Measurements from ENCODE around the gene TNK2. TPM values are rescaled to one million over a fixed set of nuclear protein-coding genes. Genes with fewer than 3 reads are reported as not detected.
"Not testable (repeated sequence)": the region's sequence is repeated elsewhere in the genome, so short reads cannot be mapped to it uniquely, and the experiment has no call there.

The TNK2 gene
- total RNA-seq, 2 donors from 2014 or later = 56.5 to 67.7 TPM

DNA sequence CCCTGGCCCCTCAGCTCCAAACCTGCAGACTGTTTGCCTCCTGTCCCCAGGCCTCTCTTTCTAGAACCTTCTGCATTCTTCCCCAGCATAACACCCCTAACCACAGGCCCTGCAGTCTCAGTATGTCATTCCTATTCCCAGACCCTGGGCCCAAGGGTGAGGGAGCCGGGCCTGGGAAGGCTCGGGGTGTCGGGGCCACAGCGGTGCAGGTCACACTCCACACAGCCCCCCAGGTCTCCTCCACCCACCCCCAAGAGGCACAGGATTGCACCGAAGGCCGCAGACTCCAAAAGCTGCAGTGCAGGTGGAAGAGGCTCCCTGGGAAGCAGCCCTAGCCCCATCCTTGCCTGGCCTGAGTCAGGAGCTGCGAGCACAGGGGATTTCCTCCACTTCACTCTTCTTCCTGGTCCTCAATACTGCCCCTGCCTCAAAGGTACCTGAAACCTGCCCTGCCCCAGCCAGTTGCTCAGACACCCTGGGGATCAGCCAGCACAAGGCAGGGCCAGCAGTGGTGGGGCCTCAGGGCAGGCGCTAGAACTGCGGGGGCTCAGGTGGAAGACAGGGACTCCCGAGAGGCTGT, 31.1 kb downstream of the TNK2 start:
- Mint-ChIP-seq H3K36me3 (ENCODE audit: low read depth) (peaks cover 19% of the 10 kb centered on the region), H3K27ac (peak overlapping the region; percentile 78), H3K27me3 (no peaks in the 10 kb centered on the region), H3K9me3 (no peaks in the 10 kb centered on the region), H3K4me3 (no peak overlapping the region), H3K4me1 (no peaks in the 10 kb centered on the region)
- ATAC-seq (replicated peaks) = no peak

DNA sequence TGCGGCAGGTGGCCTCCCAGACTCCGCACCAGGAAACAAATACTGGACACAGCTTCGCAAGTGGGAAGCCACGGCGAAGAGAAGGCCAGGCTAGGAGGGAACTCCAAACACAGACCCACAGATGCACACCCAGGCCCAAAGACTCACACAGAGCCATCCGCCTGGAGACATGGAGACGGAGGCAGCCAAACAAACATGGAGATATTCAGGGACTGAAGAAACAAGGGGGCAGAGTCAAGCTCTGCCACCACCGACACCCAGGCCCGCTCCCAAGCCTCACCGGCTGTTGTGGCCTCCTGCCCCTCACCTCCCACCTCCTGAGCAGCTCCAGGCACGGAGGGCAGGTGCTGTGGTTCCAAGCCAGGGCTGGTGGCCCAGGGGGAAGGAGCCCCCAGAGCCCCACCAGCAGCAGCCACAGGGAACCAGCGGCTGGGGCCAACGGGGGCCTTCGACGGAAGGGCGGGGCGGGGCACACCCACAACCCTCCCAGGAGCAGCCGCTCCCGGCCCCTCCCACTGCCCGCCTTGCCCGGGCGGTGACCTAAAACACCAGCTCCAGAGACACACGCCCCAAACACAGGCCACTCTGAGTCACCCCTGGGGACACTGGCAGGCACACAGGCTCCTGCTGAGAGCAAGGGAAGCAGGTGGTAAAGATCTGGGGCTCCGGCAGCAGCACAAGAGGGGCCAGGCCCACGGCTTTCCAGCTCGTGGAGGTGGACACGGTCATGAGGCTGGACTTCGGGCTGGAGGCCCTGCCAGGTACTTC, 31.9 kb downstream of the TNK2 start:
- peak; percentile 98 for ATAC-seq (replicated peaks)
- no peak overlapping the region for H3K4me3 Mint-ChIP-seq

DNA sequence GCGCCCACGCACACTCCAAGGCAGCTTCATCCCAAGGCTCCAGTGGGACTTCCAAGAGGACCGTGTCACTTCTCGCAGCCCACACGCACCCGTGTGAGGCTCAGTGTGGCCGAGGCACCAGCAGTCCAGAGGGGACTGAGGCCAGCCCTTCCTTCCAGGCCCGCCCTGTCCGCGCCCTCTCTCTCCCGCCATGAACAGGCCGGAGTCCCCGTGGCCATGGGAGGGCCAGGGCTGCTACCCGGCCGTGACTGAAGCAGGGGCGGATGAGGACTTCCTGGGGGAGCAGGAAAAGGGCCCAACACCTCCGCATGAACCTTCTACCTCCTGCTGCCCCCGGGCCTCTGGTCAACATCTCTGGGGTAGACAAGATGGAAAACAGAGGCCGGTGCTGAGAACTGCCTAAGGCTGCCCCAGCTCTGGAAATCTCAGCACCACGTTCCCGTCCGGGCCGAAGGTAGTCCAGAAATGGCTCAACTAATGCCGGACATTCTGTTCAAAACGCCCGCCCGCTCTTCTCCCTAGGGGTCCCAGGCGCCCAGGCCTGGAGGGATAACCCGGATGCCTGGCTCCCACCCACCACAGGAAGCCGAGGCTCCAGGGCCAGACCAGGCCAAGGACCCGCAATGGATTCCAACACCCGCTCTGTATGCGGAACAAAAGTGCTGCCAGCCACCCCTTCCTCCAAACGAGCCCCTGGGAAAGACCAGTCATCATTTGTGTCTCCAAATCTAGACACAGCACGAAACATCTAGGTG, 32.7 kb downstream of the TNK2 start:
- no peak for ATAC-seq (replicated peaks)
- no peaks in the 10 kb centered on the region for H3K4me1 Mint-ChIP-seq
- H3K36me3 Mint-ChIP-seq (ENCODE audit: low read depth) = peaks cover 13% of the 10 kb centered on the region
- no peaks in the 10 kb centered on the region for H3K27me3 Mint-ChIP-seq
- H3K27ac Mint-ChIP-seq = peak overlapping the region; percentile 59
- H3K9me3 Mint-ChIP-seq = no peaks in the 10 kb centered on the region
- H3K4me3 Mint-ChIP-seq = no peak overlapping the region

More for the DNA sequence above, 31.9 kb downstream of the TNK2 start:
- H3K27ac Mint-ChIP-seq = peak overlapping the region; percentile 59
- no peaks in the 10 kb centered on the region for H3K27me3 Mint-ChIP-seq
- no peaks in the 10 kb centered on the region for H3K4me1 Mint-ChIP-seq
- H3K36me3 Mint-ChIP-seq (ENCODE audit: low read depth) = peaks cover 13% of the 10 kb centered on the region
- no peaks in the 10 kb centered on the region for H3K9me3 Mint-ChIP-seq

DNA sequence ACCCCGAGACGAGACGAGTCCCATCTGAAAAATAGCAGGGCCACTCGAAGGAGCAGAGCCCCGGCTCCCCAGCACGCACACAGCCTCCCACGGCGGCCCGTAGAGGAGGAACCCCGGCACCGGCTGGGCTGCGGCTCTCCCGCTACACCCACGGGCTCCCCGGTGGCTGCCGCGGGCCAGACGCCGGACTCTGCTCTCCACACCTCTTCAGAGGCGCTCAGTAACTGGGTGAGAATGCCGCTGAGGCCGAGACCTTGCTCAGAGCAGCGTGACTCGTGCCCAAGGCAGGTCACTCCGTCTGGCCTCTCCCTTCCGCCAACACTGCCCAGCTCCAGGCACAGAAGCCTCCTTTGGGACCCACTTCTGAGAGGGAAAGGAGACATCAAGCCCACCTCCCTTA, 34.4 kb downstream of the TNK2 start:
- no peak for ATAC-seq (replicated peaks)

DNA sequence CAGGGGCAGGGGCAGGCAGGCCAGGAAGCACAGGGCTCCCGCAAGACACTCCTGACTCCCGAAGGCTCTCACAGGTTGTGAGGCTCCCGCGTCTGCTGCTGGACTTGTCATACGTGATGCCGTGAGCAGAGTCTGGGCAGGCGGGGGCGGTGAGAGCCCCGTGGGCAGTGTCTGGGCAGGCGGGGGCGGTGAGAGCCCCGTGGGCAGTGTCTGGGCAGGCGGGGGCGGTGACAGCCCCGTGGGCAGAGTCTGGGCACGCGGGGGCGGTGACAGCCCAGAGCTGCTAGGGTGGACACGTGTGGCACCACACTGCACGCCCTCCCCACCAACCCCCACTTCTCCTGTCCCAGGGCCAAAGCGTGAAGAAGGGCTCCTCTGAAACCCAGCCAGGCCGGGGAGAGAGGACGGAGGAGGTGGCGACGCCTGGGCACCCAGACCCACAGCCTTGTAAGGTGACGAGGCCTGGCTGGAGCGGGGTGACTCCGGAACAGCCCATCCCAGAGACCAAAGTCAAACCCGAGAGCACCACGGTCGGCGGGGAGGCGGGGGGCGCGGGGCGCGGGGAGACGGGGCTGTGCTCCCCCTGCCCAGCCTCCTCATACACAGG, 35.0 kb downstream of the TNK2 start:
- H3K4me3 Mint-ChIP-seq = no peak overlapping the region

More for the DNA sequence above, 34.4 kb downstream of the TNK2 start:
- no peaks in the 10 kb centered on the region for H3K9me3 Mint-ChIP-seq
- H3K36me3 Mint-ChIP-seq (ENCODE audit: low read depth) = peaks cover 14% of the 10 kb centered on the region
- H3K27me3 Mint-ChIP-seq = no peaks in the 10 kb centered on the region
- H3K4me1 Mint-ChIP-seq = no peaks in the 10 kb centered on the region
- H3K27ac Mint-ChIP-seq = no peak overlapping the region
- H3K4me3 Mint-ChIP-seq = no peak overlapping the region

DNA sequence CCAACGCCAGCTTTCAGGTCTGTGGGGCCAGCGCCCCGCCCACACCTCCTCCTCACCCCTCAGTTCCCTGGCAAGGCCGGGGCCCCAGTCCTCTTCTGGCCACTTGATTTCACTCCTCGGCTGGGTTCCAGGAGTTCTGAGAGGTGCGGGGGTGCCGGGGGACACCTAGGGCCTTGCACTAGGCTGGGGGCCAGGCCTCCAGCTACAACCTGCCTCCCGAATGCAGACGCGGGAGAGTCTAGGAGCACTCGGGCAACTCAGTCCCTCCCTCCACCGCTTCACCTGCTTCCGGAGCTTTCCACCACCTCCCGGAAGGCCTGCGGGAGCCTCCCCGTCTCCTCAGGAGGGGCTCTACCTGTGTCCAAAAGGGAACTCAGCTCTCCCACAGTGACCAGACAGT, 35.6 kb downstream of the TNK2 start:
- Mint-ChIP-seq H3K4me1 (no peaks in the 10 kb centered on the region), H3K4me3 (no peak overlapping the region), H3K9me3 (no peaks in the 10 kb centered on the region), H3K36me3 (ENCODE audit: low read depth) (peaks cover 13% of the 10 kb centered on the region), H3K27ac (no peak overlapping the region), H3K27me3 (no peaks in the 10 kb centered on the region)
- no peak for ATAC-seq (replicated peaks)

More for the DNA sequence above, 35.0 kb downstream of the TNK2 start:
- ATAC-seq (replicated peaks) = no peak
- Mint-ChIP-seq H3K27ac (no peak overlapping the region), H3K4me1 (no peaks in the 10 kb centered on the region), H3K27me3 (no peaks in the 10 kb centered on the region), H3K36me3 (ENCODE audit: low read depth) (peaks cover 13% of the 10 kb centered on the region), H3K9me3 (no peaks in the 10 kb centered on the region)

DNA sequence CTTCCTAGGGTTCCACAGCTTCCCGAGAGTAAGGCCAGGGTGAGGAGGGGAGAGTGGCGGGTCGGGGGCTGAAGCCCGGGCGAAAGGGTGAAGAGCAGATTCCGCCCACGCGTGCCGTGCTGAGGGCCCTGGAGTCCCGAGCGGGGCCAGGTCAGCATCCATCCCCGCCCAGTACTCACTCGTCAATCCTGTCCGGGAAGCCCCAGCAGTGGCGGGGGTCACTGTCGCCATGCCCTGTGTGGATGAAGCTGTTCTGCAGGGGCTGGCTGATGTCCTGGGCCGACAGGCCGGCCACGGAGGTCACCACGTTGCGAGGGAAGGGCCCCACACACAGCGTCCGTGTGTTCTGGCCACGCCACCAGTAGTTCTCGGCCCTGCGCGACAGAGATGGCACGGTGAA, 36.3 kb downstream of the TNK2 start:
- H3K27me3 Mint-ChIP-seq = no peaks in the 10 kb centered on the region
- H3K36me3 Mint-ChIP-seq (ENCODE audit: low read depth) = peaks cover 8% of the 10 kb centered on the region
- H3K4me1 Mint-ChIP-seq = no peaks in the 10 kb centered on the region
- H3K9me3 Mint-ChIP-seq = no peaks in the 10 kb centered on the region
- H3K27ac Mint-ChIP-seq = no peak overlapping the region
- ATAC-seq (replicated peaks) = no peak
- H3K4me3 Mint-ChIP-seq = no peak overlapping the region

DNA sequence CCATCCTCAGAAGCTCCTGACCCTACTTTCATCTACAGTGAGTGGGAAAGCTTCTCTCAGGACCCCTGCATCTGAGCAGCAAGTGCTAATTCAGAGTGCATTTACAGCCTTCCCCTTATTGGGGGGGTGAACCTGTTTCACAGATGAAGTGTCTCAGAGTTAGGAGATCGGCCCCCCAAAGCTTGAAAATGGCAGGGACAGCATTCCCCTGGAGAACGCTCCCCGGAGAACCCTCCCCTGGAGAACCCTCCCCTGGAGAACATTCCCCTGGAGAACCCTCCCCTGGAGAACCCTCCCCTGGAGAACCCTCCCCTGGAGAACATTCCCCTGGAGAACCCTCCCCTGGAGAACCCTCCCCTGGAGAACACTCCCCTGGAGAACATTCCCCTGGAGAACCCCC, 36.7 kb downstream of the TNK2 start:
- not testable (repeated sequence) for H3K36me3 Mint-ChIP-seq (ENCODE audit: low read depth); H3K4me1 Mint-ChIP-seq; H3K27ac Mint-ChIP-seq; H3K9me3 Mint-ChIP-seq; H3K4me3 Mint-ChIP-seq; ATAC-seq (replicated peaks); H3K27me3 Mint-ChIP-seq

DNA sequence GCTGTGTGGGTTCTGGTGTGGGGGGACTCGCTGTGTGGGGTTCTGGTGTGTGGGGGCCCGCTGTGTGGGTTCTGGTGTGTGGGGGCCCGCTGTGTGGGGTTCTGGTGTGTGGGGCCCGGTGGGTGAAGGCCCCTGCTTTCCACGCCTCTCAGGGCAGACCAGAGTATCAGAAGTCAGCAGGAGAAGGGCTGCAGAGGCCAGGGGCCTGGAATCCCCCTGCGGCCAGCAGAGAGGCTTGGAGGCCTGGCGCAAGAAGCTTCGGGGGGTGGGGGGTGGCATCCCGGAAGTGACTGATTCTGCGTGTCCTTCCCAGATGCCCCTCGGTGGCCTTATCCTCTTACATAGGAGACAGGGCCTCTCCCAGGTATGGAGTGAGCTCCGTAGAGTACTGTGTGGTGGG, 37.4 kb downstream of the TNK2 start:
- H3K27me3 Mint-ChIP-seq = no peaks in the 10 kb centered on the region
- H3K27ac Mint-ChIP-seq = no peak overlapping the region
- peaks cover 7% of the 10 kb centered on the region for H3K36me3 Mint-ChIP-seq (ENCODE audit: low read depth)
- ATAC-seq (replicated peaks) = no peak
- no peaks in the 10 kb centered on the region for H3K9me3 Mint-ChIP-seq
- H3K4me1 Mint-ChIP-seq = no peaks in the 10 kb centered on the region
- no peak overlapping the region for H3K4me3 Mint-ChIP-seq

DNA sequence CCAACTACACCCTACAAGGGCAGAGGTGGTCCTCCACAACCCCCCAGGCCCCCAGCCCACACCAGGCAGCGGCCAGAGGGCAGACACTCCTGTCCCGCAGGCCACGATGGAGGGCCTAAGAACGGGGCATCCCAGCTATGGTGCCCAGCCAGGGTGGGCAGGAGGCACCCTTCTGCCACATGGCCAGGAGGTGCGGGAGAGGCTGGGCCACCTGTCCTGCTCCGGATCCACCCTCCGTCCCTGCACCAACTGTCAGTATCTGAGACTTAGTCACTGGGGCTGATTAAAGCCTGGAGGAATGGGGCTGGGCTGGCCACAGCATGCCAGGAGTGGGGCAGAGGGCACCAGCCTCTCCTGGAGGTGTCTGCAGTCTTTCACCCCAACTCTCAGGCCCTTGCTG, 37.9 kb downstream of the TNK2 start:
- H3K4me3 Mint-ChIP-seq = no peak overlapping the region
- no peak overlapping the region for H3K27ac Mint-ChIP-seq
- peaks cover 11% of the 10 kb centered on the region for H3K36me3 Mint-ChIP-seq (ENCODE audit: low read depth)
- no peak for ATAC-seq (replicated peaks)
- no peaks in the 10 kb centered on the region for H3K27me3 Mint-ChIP-seq
- no peaks in the 10 kb centered on the region for H3K9me3 Mint-ChIP-seq
- H3K4me1 Mint-ChIP-seq = no peaks in the 10 kb centered on the region

DNA sequence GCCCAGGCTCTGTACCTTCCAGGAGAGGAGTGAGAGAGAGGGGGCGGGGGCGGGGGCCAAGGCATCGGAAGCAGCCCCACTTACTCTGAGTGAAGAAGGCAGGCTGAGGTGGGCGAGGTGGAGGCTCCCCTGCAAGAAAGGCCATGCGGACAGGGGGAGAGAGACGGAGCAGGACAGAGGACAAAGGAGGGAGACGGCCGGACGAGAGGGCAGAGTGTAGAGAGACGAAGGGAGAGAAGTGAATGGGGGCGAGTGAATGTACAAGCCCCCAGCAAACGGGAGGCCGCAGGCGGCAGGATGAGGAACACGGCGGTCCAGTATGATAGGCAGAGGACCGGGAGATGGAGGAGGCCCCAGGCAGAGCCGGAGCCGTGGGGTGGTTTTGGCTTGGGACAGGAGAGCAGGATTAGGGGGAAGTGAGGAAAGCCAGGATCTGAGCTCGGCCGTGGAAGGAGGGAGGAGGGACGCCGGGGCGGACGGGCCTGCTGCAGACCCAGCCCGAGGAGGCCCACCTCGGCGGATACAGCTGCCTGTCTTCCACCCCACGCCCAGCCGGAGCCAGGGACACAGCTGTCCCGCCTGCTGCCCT, 38.8 kb downstream of the TNK2 start:
- no peak for ATAC-seq (replicated peaks)
- H3K9me3 Mint-ChIP-seq = no peaks in the 10 kb centered on the region
- no peak overlapping the region for H3K27ac Mint-ChIP-seq
- peaks cover 14% of the 10 kb centered on the region for H3K36me3 Mint-ChIP-seq (ENCODE audit: low read depth)
- H3K4me3 Mint-ChIP-seq = no peak overlapping the region
- no peaks in the 10 kb centered on the region for H3K4me1 Mint-ChIP-seq
- H3K27me3 Mint-ChIP-seq = no peaks in the 10 kb centered on the region

DNA sequence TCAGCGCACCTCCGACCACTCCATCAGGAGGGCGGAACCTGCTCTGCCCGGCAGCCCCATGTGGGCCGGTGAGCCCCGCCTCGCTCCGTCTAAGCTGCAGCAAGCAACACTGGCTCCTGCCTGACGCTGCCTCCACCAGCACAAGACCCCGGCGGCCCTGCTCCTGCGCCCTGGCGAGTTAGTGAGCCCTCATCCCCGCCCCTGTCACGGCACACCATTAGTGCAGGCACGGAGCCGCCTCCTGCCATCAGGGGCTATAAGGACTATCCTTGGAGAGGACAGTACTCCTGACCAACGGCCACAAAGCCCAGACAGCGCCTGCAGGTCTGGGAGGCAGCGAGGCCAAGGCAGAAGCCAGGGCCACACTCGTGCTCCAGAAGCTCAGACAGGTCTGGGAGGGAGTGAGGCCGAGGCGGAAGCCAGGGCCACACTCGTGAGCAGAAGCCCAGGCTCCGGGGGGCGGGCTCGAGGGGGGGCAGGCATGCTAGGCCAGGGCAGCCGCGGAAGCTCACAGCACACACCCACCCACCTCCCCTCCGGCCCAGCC, 39.4 kb downstream of the TNK2 start:
- H3K36me3 Mint-ChIP-seq (ENCODE audit: low read depth) = peaks cover 20% of the 10 kb centered on the region
- H3K27ac Mint-ChIP-seq = no peak overlapping the region
- H3K9me3 Mint-ChIP-seq = no peaks in the 10 kb centered on the region
- no peaks in the 10 kb centered on the region for H3K27me3 Mint-ChIP-seq
- ATAC-seq (replicated peaks) = no peak
- no peaks in the 10 kb centered on the region for H3K4me1 Mint-ChIP-seq
- no peak overlapping the region for H3K4me3 Mint-ChIP-seq

DNA sequence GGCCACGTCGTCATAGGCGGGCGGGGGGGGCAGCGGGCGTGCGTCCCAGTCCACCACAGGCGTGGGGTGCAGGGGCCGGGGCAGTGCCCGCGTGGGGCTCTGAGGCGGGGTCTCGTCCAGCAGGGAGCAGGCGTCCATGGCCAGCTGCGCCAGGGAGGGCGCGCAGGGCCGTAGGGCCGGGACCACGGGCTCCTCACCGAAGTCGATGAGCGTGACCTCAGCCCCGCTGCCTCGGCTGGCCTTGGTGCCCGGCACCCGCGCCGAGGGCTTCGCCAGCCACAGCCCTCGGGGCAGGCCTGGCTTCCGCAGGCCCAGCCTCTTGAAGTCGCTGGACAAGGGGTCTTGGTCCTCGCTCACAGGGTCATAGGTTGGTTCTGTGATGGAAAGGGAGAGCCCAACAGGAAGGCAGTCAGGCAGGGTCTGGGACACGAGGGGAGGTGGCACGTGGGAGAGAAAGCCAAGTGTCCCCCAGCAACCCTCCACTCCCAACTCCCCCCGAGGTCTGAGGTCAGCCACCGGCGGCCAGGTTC, 40.0 kb downstream of the TNK2 start:
- ATAC-seq (replicated peaks) = no peak

More for the DNA sequence above, 40.0 kb downstream of the TNK2 start:
- Mint-ChIP-seq H3K27ac (no peak overlapping the region), H3K4me3 (no peak overlapping the region), H3K36me3 (ENCODE audit: low read depth) (peaks cover 20% of the 10 kb centered on the region), H3K4me1 (no peaks in the 10 kb centered on the region), H3K27me3 (no peaks in the 10 kb centered on the region), H3K9me3 (no peaks in the 10 kb centered on the region)
